ENCODE measurements around the gene VWA8. TPM values are rescaled to one million over a fixed set of nuclear protein-coding genes. Genes with fewer than 3 reads are reported as not detected.
A peak's percentile ranks its signal among the peaks of the same experiment; 100 is the strongest.
"Not testable (repeated sequence)": the region's sequence is repeated elsewhere in the genome, so short reads cannot be mapped to it uniquely, and the experiment has no call there.

VWA8 gene
- polyA plus RNA-seq, 1 donor = 22.4 TPM

- DNase-seq = no peak
Measured at GRCh38 chr13:41969072-41969471, 8.2 kb upstream of the VWA8 start.

- no peak for DNase-seq
Measured at GRCh38 chr13:41966671-41967070, 5.8 kb upstream of the VWA8 start.

DNA sequence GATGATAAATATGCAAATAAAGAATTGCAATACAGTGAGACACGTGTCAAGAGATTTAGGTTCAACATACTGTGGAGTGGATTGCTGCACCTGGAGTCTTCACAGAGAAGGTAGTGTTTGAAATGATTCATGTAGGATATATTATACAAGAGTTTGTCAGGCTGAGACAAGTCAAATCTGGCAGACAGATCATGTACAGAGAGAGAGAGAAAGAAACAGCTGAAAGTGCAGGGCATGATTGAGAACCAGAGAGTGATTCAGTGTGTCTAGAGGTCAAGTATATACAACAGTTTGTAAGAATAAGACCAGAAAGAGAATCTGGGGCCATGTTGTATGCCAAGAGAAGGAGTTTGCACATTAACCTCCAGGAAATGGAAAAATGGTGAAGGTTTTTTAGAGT is 2.1 kb upstream of the VWA8 start:
- no peak for DNase-seq

GRCh38 chr13:41961466-41961760 is 504 bp upstream of the VWA8 start:
- no peak for DNase-seq

- DNase-seq = peak; percentile 22
Measured at GRCh38 chr13:41960211-41960636, 685 bp downstream of the VWA8 start.

GRCh38 chr13:41956272-41956671 is 4.6 kb downstream of the VWA8 start:
- DNase-seq = no peak

DNA sequence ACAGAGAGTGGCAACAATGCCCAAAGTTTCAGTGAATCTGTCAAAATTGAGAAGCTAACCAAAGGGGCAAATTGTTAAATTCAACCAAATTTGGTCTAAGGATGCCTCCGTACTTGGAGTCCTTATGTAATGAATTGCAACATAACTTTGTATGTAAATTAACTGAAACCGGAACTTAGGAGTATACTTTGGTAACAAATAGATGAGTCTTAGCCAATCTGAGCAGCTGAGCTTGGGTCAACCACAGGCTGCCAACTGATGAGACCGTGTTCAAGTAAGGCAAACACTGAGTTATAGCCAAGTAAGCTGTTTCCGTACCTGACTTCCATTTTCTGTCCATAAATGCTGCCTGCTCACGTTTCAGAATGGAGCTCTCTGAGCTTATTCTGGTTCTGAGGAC is 5.3 kb downstream of the VWA8 start:
- no peak for DNase-seq

DNA sequence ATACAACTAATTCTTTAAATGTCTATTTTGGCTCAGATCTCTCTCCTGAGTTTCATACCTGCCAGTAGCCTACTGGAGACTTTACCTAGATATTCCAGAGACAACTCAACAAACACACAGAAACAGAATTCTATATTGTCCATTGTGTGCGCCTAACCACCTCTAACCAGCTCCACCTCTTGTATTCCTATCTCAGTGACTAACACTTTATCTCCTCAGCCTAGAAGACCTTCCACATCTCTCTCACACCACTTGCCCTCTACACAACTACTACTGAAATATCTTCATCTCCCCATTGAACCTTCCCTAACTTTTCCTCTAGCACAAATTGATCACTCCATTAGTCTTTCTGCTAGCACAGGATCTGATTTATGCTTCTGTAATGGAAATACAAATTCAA is 6.7 kb downstream of the VWA8 start:
- DNase-seq = no peak

DNA sequence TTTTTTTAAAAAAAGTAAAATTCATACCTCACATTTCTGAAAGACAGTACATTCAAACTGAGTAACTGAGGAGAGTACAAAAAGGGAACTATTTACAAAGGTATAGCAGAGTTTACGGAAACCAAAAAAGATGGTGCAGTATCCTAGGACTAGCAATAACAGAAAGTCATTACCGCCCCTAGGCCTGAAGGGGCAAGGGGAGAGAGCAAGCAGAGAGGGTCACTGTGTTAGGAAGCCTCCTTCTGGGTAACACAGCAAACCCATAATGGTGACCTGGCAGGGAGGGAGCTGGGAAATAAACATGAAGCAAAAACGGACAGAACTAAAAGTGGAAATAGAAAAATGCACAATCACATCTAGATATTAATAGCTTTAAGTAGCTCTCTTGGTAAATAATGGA is 8.2 kb downstream of the VWA8 start:
- DNase-seq = no peak

DNA sequence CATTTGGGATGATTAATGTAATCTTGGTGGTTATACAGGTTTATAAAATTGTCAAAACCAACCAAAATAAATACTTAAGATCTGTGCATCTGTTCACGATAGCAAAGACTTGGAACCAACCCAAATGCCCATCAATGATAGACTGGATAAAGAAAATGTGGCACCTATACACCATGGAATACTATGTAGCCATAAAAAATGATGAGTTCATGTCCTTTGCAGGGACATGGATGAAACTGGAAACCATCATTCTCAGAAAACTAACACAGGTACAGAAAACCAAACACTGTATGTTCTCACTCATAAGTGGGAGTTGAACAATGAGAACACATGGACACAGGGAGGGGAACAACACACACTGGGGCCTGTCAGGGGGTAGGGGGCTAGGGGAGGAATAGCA is 11.8 kb downstream of the VWA8 start:
- DNase-seq = not testable (repeated sequence)

GRCh38 chr13:41945926-41946325 is 15.0 kb downstream of the VWA8 start:
- no peak for DNase-seq

DNA sequence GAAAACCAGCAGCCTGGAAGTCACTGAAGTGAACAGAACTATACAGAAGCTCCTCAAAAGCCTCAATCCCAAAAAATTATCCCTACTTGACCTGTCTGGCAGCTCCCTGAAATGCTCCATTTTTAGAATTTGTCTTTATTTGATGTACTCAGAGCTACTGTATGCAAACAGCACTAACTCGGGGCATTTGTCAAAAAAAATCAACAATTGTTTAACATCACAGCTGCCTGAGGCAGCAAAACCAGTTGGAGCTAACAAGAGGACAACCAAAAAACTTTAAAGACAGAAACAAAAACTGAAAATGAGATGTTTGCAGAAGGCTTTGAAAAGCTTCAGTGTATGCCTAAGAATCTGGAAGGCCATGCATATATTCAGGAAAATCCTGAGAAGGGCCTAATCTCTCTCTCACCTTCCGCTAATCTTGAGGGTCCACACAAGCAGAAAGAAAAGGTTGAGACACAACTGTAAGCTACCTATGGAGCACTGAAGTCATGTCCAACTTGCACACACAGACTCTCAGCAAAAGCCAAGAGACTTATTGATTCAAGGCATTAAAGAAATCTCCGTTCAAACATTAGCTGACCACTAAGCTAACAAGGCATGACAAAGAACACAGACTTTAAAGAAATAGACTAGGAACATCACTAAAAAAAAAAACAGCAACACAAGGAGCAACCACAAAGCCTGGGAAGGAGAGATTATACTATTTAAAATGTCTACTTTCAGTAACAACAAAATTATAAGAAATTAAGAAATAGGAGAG is 16.1 kb downstream of the VWA8 start:
- no peak for DNase-seq

GRCh38 chr13:41944229-41944628 is 16.7 kb downstream of the VWA8 start:
- no peak for DNase-seq

GRCh38 chr13:41942462-41943094 is 18.3 kb downstream of the VWA8 start:
- DNase-seq = no peak

DNA sequence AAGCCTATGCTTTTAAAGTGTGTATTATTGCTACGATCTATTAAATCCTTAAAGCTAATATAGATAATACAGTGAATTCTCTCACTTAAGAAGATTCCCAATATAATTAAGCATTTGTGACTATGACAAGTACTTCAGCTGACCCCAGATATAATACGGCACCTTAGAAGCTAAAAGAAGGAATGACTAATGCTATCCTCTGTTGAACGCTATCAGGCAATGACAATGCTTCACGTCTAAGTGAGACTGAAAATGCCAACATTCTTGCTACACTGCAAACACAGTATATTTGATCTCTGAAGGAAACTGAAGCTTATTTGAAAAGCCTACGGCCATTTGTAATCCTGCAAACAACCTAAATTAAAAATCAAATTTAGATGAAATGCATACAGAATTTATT is 19.7 kb downstream of the VWA8 start:
- no peak for DNase-seq

GRCh38 chr13:41939398-41939797 is 21.5 kb downstream of the VWA8 start:
- DNase-seq = no peak

DNA sequence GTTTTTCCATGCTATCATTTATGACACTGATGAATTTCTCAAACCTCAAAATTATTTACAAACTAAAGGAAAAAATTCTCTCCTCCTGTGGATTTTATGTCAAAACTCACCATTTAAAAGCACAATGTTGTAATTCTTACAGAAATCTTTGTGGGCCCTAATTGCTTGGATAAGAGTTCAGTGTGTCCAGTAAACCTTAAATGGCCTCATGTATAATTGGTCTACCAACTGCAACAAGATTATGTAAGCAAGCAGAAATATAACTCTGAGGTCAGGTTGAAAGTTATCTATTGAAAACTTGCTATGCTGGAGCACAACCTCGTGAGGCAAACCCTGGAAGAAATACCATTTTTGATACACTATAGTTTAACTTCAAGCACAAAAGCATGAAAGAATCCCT is 22.0 kb downstream of the VWA8 start:
- no peak for DNase-seq

GRCh38 chr13:41937388-41937787 is 23.5 kb downstream of the VWA8 start:
- no peak for DNase-seq

DNA sequence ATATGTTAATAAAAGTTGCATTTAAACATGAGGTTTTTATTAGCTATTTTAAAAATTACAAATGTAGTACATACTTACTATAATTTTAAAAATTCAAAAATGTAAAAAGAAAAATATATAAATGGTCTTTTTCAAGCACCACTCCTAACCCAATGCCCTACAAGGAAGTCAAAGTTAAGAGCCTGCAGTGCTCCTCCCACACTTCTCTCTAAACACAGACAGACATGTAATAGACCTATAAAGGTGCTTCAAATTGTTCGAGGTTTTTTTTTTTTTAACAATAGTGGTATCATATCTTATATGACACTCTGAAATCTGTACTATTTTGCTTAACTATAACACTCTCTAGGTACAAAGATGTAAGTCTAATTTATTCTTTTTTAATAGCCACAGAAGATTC is 25.4 kb downstream of the VWA8 start:
- no peak for DNase-seq

DNA sequence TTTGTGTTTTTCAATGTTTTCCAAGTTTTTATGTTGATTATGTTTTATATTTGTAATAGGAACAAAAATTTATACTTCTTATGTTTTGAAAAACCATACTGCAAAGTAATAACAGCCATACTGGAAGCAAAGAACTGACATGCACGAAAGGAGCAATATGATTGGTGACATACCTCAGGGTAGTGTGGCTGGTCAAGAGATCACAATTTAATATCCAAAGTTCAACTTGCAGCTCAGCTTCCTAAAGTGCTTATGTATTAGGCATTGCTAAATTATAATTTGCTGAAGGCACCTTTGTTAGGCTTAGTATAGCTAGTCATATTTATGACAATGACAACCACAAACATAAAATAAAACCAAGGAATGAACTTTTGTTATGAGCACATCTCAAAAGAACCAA is 25.9 kb downstream of the VWA8 start:
- DNase-seq = no peak

DNA sequence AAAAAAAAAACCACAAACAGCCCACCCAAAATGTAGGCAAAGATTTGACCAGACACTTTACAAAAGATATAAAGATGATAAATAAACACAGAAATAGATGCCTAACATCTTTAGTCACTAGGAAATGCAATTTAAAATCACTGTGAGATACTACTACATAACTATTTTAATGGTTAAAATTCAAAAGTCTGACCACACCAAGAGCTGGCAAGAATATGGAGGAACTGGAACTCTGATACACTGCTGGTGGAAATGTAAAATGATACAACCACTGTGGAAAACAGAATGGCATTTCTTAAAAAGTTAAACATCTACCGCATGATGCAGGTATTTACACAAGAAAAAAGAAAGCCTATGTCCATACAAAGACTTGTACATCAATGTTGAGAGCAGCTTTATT is 26.8 kb downstream of the VWA8 start:
- DNase-seq = no peak

DNA sequence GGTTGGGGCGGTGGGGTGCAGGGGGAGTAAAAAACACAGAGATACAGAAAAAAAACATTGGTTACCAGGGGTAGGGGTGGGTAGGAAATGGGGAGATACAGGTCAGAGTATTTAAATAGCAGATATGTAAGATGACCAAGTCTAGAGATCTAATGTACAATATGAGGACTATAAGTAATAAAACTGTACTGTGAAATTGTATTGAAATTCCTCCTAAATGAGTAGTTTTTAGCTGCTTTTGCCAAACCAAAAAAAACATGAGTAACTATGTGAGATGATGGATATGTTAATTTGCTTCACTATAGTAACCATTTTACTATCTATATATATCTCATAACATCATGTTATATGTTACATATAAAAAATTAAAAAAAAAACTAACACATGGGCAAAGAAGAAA is 29.6 kb downstream of the VWA8 start:
- no peak for DNase-seq

- no peak for DNase-seq
Measured at GRCh38 chr13:41930154-41930553, 30.8 kb downstream of the VWA8 start.

DNA sequence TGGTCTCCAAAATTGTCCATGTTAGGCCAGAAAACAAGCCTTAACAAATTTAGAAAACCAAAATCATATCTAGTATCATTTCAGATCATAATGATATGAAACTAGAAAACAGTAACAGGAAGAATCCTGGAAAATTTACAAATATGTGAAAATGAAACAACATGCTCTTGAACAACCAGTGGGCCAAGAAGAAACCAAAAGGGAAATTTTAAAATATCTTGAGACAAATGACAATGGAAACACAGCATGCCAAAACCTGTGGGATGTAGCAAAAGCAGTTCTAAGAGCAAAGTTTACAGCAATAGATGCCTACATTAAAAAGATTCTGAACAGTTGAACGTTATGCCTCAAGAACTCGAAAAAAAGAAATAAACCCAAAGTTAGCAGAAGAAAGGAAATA is 32.6 kb downstream of the VWA8 start:
- DNase-seq = no peak

Measured in left kidney (tissue), 2 donors.